A549 treated with Hydrocortisone at 1 μM for 4 hours (cell line): ENCODE measurements around the gene LTBP4. TPM values are rescaled to one million over a fixed set of nuclear protein-coding genes. Genes with fewer than 3 reads are reported as not detected.

ENCODE experiments used
- total RNA-seq: library from RNA; stranded (reverse); fragments of 200-300 nt; extraction: Qiagen RNA extraction; gene quantifications from 5 replicates; pipeline ENCODE4 v1.2.3, GENCODE V29; 2022

LTBP4 gene, protein sequence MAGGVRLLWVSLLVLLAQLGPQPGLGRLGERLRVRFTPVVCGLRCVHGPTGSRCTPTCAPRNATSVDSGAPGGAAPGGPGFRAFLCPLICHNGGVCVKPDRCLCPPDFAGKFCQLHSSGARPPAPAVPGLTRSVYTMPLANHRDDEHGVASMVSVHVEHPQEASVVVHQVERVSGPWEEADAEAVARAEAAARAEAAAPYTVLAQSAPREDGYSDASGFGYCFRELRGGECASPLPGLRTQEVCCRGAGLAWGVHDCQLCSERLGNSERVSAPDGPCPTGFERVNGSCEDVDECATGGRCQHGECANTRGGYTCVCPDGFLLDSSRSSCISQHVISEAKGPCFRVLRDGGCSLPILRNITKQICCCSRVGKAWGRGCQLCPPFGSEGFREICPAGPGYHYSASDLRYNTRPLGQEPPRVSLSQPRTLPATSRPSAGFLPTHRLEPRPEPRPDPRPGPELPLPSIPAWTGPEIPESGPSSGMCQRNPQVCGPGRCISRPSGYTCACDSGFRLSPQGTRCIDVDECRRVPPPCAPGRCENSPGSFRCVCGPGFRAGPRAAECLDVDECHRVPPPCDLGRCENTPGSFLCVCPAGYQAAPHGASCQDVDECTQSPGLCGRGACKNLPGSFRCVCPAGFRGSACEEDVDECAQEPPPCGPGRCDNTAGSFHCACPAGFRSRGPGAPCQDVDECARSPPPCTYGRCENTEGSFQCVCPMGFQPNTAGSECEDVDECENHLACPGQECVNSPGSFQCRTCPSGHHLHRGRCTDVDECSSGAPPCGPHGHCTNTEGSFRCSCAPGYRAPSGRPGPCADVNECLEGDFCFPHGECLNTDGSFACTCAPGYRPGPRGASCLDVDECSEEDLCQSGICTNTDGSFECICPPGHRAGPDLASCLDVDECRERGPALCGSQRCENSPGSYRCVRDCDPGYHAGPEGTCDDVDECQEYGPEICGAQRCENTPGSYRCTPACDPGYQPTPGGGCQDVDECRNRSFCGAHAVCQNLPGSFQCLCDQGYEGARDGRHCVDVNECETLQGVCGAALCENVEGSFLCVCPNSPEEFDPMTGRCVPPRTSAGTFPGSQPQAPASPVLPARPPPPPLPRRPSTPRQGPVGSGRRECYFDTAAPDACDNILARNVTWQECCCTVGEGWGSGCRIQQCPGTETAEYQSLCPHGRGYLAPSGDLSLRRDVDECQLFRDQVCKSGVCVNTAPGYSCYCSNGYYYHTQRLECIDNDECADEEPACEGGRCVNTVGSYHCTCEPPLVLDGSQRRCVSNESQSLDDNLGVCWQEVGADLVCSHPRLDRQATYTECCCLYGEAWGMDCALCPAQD (N-terminal part only)
- 39.9 to 57.0 TPM (median 49.9 TPM) in 5 replicates for total RNA-seq

DNA sequence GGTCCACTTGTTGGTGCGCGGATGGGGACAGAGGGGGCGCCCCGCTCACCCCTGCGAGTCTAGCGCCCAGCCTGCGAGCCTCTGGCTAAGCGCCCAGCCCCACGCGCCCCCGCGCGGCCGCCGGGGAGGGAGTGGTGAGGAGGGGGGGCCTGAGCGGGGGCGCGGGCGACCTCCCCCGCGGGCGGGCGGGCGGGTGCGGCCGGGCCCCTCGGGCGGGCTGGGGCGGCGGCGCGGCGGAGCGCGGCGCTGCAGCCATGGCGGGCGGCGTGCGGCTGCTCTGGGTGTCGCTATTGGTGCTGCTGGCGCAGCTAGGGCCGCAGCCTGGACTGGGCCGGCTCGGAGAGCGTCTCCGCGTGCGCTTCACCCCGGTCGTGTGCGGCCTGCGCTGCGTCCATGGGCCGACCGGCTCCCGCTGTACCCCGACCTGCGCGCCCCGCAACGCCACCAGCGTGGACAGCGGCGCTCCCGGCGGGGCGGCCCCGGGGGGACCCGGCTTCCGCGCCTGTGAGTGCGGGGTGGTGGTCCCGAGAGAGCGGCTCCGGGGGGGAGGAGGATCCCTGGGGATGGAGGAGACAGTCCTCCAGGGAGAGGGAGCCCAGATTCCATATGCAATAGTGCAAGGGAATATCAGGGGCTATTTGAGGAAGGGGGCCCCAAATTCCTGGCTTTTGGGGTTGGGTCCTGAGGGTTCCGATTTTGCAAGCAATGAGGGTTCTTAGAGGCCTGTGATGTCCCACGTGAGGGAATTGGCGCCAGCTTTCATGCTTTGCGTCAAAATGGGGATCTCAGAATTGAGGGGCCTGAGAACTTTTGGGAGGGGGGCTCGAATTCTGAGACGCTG, at the start of gene LTBP4:
LTBP4 (plus strand) TSS at position 236 of the 841 bp plus-strand sequence; CDS start at position 255, 19 bp downstream.

DNA sequence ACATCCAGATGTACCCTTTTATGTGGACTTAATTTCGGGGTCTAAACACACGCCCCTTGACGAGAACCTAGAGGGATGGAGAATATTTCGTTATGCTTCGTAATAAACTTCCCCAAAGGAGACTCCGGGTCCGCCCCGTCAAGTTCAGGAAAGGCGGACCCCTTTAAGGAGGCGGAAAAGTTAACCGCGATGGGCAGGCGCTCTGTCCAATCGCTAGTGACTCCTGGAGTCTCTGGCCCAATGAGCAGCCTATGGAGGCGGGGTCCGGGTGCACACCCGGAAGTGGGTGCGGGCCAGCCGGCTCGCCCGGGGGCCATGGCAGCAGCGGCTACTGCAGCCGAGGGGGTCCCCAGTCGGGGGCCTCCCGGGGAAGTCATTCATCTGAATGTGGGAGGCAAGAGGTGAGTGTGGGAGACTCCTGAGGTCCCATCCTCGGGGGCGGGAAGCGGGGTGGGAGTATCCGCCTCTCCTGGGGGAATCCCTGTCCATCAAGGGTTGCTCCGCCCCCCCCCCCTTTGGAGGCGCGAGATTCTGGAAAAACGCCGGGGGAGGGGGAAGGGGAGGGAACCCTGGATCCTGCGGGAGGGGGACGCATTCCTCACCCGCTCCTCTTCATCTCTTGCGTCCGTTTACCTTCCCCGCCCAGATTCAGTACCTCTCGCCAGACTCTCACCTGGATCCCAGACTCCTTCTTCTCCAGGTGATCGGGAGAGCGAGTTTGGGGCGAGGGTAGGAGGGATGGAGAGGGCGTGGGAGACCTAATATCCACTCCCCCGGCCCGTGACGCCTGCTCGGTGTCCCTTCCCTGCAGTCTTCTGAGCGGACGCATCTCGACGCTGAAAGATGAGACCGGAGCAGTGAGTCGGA, 24.4 kb upstream of the LTBP4 start, which contains the start of gene SHKBP1:
SHKBP1 (plus strand) TSS at position 289 of the 867 bp plus-strand sequence; CDS start at position 316, 27 bp downstream.

Other genes starting within 250 kb of the LTBP4 start
- gene HIPK4, start 211.2 kb upstream of the LTBP4 start, total RNA-seq, result 0.22 to 0.32 TPM (median 0.30 TPM) in 5 replicates
- 1.2 to 1.6 TPM (median 1.4 TPM) in 5 replicates for gene PRX, start 188.0 kb upstream of the LTBP4 start, total RNA-seq
- 22.6 to 39.9 TPM (median 30.9 TPM) in 5 replicates for gene SERTAD1, start 175.4 kb upstream of the LTBP4 start, total RNA-seq
- 38.2 to 45.6 TPM (median 44.2 TPM) in 5 replicates for gene SERTAD3, start 157.0 kb upstream of the LTBP4 start, total RNA-seq
- 239 to 357 TPM (median 312 TPM) in 5 replicates for gene BLVRB, start 135.6 kb upstream of the LTBP4 start, total RNA-seq
- 0.55 to 0.76 TPM (median 0.72 TPM) in 5 replicates for gene SPTBN4, start 134.4 kb upstream of the LTBP4 start, total RNA-seq
- 101 to 139 TPM (median 131 TPM) in 5 replicates for gene SHKBP1, start 24.5 kb upstream of the LTBP4 start, total RNA-seq
- 61.3 to 81.3 TPM (median 72.9 TPM) in 5 replicates for gene NUMBL, start 89.3 kb downstream of the LTBP4 start, total RNA-seq
- gene COQ8B, start 115.5 kb downstream of the LTBP4 start, total RNA-seq, result 87.5 to 108 TPM (median 93.3 TPM) in 5 replicates
- 32.7 to 43.3 TPM (median 38.0 TPM) in 5 replicates for gene ITPKC, start 115.7 kb downstream of the LTBP4 start, total RNA-seq
- gene ACTMAP, start 149.1 kb downstream of the LTBP4 start, total RNA-seq, result 17.5 to 19.9 TPM (median 18.5 TPM) in 5 replicates
- gene SNRPA, start 149.8 kb downstream of the LTBP4 start, total RNA-seq, result 145 to 182 TPM (median 154 TPM) in 5 replicates
- gene MIA, start 174.2 kb downstream of the LTBP4 start, total RNA-seq, result not detected in 5 replicates
- 14.0 to 20.1 TPM (median 17.1 TPM) in 5 replicates for gene RAB4B, start 176.9 kb downstream of the LTBP4 start, total RNA-seq
- 85.4 to 95.3 TPM (median 93.9 TPM) in 5 replicates for gene EGLN2, start 197.8 kb downstream of the LTBP4 start, total RNA-seq
- gene CYP2A6, start 249.1 kb downstream of the LTBP4 start, total RNA-seq, result 0.08 TPM in 1 of 5 replicates, not detected in the others